ENCODE measurements around the gene SMPD2.

SMPD2 gene

DNA sequence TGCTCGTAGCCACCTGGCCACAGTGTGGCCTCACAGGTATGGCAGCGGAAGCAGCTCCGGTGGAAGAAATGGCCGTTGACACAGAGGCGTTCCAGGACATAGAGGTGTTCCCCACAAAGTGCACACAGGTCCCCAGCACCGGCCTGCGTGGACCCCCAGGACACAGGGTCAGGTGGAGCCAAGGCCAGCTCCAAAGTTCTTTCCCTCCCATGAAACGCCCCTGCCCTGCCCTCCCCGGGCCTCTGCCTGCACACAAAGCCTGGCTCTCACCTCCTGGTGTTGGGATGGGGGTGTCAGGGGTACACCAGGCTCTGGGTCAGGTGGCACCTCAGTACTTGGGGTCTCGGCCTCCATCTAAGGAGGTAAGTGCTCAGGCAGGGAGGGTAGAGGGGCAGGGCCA is 6.6 kb downstream of the SMPD2 start:
- Histone ChIP-seq H3K9ac (ENCODE audit: low read depth, low read length) (no peak overlapping the region), H3K4me1 (ENCODE audit: control insufficient read depth, insufficient read depth, low read length) (no peaks in the 10 kb centered on the region), H3K4me3 (ENCODE audit: low read depth, low read length) (no peak overlapping the region), H3K9me3 (ENCODE audit: control insufficient read depth, insufficient read depth, low read length) (no peaks in the 10 kb centered on the region), H3K36me3 (ENCODE audit: control insufficient read depth, insufficient read depth, low read length) (peaks cover 81% of the 10 kb centered on the region), H3K27ac (ENCODE audit: low read depth, low read length) (no peak overlapping the region), H3K27me3 (ENCODE audit: control insufficient read depth, insufficient read depth, low read length) (no peaks in the 10 kb centered on the region)

- Histone ChIP-seq H3K9ac (ENCODE audit: low read depth, low read length) (no peak overlapping the region), H3K4me3 (ENCODE audit: low read depth, low read length) (no peak overlapping the region), H3K27ac (ENCODE audit: low read depth, low read length) (no peak overlapping the region), H3K36me3 (ENCODE audit: control insufficient read depth, insufficient read depth, low read length) (peaks cover 78% of the 10 kb centered on the region), H3K27me3 (ENCODE audit: control insufficient read depth, insufficient read depth, low read length) (no peaks in the 10 kb centered on the region), H3K9me3 (ENCODE audit: control insufficient read depth, insufficient read depth, low read length) (no peaks in the 10 kb centered on the region), H3K4me1 (ENCODE audit: control insufficient read depth, insufficient read depth, low read length) (no peaks in the 10 kb centered on the region)
Measured at GRCh38 chr6:109447878-109448555, 7.5 kb downstream of the SMPD2 start.

GRCh38 chr6:109448615-109449014 is 8.1 kb downstream of the SMPD2 start:
- H3K27me3 ChIP-seq (ENCODE audit: control insufficient read depth, insufficient read depth, low read length): no peaks in the 10 kb centered on the region
- H3K4me3 ChIP-seq (ENCODE audit: low read depth, low read length): no peak overlapping the region
- no peak overlapping the region for H3K9ac ChIP-seq (ENCODE audit: low read depth, low read length)
- peaks cover 77% of the 10 kb centered on the region for H3K36me3 ChIP-seq (ENCODE audit: control insufficient read depth, insufficient read depth, low read length)
- H3K27ac ChIP-seq (ENCODE audit: low read depth, low read length): no peak overlapping the region
- no peaks in the 10 kb centered on the region for H3K4me1 ChIP-seq (ENCODE audit: control insufficient read depth, insufficient read depth, low read length)
- H3K9me3 ChIP-seq (ENCODE audit: control insufficient read depth, insufficient read depth, low read length): no peaks in the 10 kb centered on the region

GRCh38 chr6:109449064-109449794 is 8.7 kb downstream of the SMPD2 start:
- Histone ChIP-seq H3K27ac (ENCODE audit: low read depth, low read length) (no peak overlapping the region), H3K4me3 (ENCODE audit: low read depth, low read length) (no peak overlapping the region), H3K27me3 (ENCODE audit: control insufficient read depth, insufficient read depth, low read length) (no peaks in the 10 kb centered on the region), H3K9me3 (ENCODE audit: control insufficient read depth, insufficient read depth, low read length) (no peaks in the 10 kb centered on the region), H3K9ac (ENCODE audit: low read depth, low read length) (no peak overlapping the region), H3K4me1 (ENCODE audit: control insufficient read depth, insufficient read depth, low read length) (0 out of 2 replicates have a peak, but pooled peaks cover 3% of the 10 kb centered on the region), H3K36me3 (ENCODE audit: control insufficient read depth, insufficient read depth, low read length) (peaks cover 73% of the 10 kb centered on the region)

DNA sequence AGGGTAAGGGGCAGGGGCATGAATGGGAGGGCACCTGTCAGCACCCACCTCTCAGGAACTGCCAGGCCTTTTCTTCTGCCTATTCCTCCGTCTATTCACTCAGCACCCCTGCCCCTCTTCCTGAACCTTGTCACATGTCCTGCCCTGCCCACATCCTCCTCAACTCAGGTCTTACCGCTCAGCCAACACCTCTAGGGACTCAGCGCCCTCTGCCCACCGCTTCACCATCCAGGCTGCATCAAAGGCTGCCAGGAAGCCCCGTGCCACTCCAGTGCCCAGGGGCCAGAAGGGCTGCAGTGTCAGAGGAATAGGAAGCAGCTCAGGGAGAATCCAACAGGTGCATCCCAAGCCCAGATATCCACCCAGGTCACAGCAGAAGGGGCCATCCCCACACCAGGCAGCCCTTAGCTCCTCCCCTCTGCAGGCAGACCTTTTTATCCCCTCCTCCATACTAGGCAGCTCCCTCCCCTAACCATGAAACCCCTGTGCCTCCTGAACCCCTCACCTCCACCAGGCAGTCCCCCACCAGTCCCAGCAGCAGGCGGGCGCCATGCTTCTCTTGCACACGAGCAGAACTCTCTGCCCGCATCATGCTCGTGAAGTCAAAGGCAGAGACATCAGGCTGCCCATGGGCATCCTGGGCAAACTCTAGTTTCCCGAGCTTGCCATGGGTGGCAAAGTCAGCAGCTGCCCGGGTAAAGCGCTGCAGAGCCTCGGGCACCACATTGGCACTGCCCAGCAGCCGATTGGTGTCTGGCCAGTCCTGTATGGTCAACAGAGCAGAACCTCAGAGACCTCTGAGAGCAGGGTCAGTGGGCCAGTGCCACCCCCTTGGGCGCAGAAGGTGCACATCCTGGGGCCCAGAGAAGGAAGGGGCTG is 9.5 kb downstream of the SMPD2 start:
- H3K4me1 ChIP-seq (ENCODE audit: control insufficient read depth, insufficient read depth, low read length): peaks cover 8% of the 10 kb centered on the region; the same call in 1 of the 2 replicates

DNA sequence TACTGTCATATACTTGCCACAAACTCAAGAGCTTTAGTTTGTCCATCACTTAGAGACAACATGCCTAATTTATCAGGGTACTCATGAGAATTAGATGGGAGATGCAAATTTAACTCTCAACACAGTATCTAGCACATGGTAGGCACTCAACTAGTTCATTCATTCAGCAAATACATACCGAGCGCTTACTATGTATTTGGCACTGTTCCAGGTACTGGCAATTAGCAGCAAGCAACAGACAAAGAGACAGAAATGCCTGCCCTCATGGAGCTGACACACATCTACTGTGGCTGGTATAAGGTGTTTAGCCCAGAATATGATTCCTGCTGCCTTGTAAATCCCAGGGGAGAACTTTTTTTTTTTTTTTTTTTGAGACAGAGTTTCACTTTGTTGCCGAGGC is 10.3 kb downstream of the SMPD2 start:
- peaks cover 57% of the 10 kb centered on the region for H3K36me3 ChIP-seq (ENCODE audit: control insufficient read depth, insufficient read depth, low read length)
- no peaks in the 10 kb centered on the region for H3K9me3 ChIP-seq (ENCODE audit: control insufficient read depth, insufficient read depth, low read length)
- H3K27me3 ChIP-seq (ENCODE audit: control insufficient read depth, insufficient read depth, low read length): no peaks in the 10 kb centered on the region
- H3K4me3 ChIP-seq (ENCODE audit: low read depth, low read length): no peak overlapping the region
- no peak overlapping the region for H3K9ac ChIP-seq (ENCODE audit: low read depth, low read length)
- H3K4me1 ChIP-seq (ENCODE audit: control insufficient read depth, insufficient read depth, low read length): peaks cover 8% of the 10 kb centered on the region; the same call in 1 of the 2 replicates
- H3K27ac ChIP-seq (ENCODE audit: low read depth, low read length): no peak overlapping the region

More for the DNA sequence above, 9.5 kb downstream of the SMPD2 start:
- Histone ChIP-seq H3K27me3 (ENCODE audit: control insufficient read depth, insufficient read depth, low read length) (no peaks in the 10 kb centered on the region), H3K36me3 (ENCODE audit: control insufficient read depth, insufficient read depth, low read length) (peaks cover 65% of the 10 kb centered on the region), H3K27ac (ENCODE audit: low read depth, low read length) (no peak overlapping the region), H3K9ac (ENCODE audit: low read depth, low read length) (no peak overlapping the region), H3K9me3 (ENCODE audit: control insufficient read depth, insufficient read depth, low read length) (no peaks in the 10 kb centered on the region), H3K4me3 (ENCODE audit: low read depth, low read length) (no peak overlapping the region)

GRCh38 chr6:109451376-109451775 is 10.9 kb downstream of the SMPD2 start:
- Histone ChIP-seq H3K4me3 (ENCODE audit: low read depth, low read length) (no peak overlapping the region), H3K9ac (ENCODE audit: low read depth, low read length) (no peak overlapping the region), H3K36me3 (ENCODE audit: control insufficient read depth, insufficient read depth, low read length) (peaks cover 52% of the 10 kb centered on the region)

GRCh38 chr6:109452181-109452580 is 11.7 kb downstream of the SMPD2 start:
- Histone ChIP-seq H3K4me3 (ENCODE audit: low read depth, low read length) (no peak overlapping the region), H3K9me3 (ENCODE audit: control insufficient read depth, insufficient read depth, low read length) (no peaks in the 10 kb centered on the region), H3K4me1 (ENCODE audit: control insufficient read depth, insufficient read depth, low read length) (peaks cover 16% of the 10 kb centered on the region), H3K9ac (ENCODE audit: low read depth, low read length) (no peak overlapping the region), H3K27ac (ENCODE audit: low read depth, low read length) (no peak overlapping the region), H3K36me3 (ENCODE audit: control insufficient read depth, insufficient read depth, low read length) (peaks cover 44% of the 10 kb centered on the region), H3K27me3 (ENCODE audit: control insufficient read depth, insufficient read depth, low read length) (no peaks in the 10 kb centered on the region)

More at GRCh38 chr6:109451376-109451775, 10.9 kb downstream of the SMPD2 start:
- Histone ChIP-seq H3K9me3 (ENCODE audit: control insufficient read depth, insufficient read depth, low read length) (no peaks in the 10 kb centered on the region), H3K4me1 (ENCODE audit: control insufficient read depth, insufficient read depth, low read length) (peaks cover 8% of the 10 kb centered on the region; the same call in 1 of the 2 replicates), H3K27me3 (ENCODE audit: control insufficient read depth, insufficient read depth, low read length) (no peaks in the 10 kb centered on the region), H3K27ac (ENCODE audit: low read depth, low read length) (no peak overlapping the region)

DNA sequence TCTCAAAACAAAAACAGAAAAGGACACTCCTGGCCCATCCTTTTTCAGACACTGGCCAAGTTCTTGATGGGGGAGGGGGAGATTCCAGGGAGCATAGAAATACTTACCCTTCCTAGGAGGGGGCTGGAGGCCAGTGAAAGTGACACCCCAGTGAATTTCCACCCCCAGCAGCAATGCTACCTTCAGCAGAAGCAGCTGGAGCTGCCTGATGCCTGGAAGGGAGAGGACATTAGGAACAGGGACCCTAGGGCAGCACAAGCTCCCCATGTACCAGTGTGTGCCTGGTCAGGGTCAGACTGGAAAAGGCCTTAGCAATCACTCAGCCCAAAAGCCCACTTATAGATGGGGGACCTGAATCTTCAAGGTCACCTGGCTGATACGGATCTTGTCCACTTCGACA is 12.6 kb downstream of the SMPD2 start:
- H3K9ac ChIP-seq (ENCODE audit: low read depth, low read length): no peak overlapping the region
- peaks cover 42% of the 10 kb centered on the region for H3K36me3 ChIP-seq (ENCODE audit: control insufficient read depth, insufficient read depth, low read length)
- no peak overlapping the region for H3K27ac ChIP-seq (ENCODE audit: low read depth, low read length)
- peaks cover 26% of the 10 kb centered on the region for H3K4me1 ChIP-seq (ENCODE audit: control insufficient read depth, insufficient read depth, low read length)
- H3K27me3 ChIP-seq (ENCODE audit: control insufficient read depth, insufficient read depth, low read length): no peaks in the 10 kb centered on the region
- no peak overlapping the region for H3K4me3 ChIP-seq (ENCODE audit: low read depth, low read length)
- no peaks in the 10 kb centered on the region for H3K9me3 ChIP-seq (ENCODE audit: control insufficient read depth, insufficient read depth, low read length)

DNA sequence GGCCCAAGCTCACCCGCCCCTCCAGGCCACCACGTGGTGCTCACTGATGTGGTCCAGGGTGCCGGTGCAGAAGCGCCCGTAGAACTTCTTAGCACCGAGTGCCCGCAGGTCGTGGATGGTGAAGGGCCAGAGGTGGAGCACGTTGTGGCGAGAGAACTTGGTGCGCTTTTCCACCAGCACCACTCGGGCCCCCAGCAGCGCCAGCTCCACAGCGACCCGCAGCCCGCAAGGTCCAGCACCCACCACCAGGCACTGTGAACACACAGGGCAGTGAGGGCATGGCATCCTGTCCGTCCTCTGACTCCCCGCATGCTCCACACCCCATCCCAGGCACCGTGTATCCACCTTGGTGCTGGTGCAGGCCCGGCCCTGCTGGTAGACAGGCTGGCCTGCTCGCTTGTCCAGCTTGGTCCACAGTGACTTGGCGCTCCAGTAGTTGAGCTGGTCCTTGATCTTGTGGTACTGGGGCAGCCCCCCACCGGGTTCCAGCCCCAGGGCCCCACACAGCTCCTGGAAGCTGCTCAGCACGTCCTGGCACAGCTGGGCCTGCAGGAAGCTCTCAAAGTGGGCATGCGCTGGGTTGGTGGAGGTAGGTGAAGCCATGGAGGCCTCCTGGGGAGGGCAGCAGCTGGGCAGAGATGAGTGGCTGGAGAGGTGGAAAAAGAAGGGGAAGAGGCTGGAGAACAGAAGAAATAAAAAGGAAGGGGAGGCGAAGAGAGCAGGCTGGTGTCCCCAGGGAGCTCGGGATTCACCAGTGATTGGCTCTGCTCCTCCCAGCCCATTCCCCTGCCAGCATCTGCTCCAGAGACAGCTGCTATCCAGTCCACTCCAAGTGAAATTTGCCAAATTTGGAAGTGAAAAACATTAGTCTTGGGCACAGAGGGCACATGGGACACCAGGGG is 13.3 kb downstream of the SMPD2 start:
- Histone ChIP-seq H3K9me3 (ENCODE audit: control insufficient read depth, insufficient read depth, low read length) (no peaks in the 10 kb centered on the region), H3K4me3 (ENCODE audit: low read depth, low read length) (peak overlapping the region; percentile 94; the same call in 1 of the 2 replicates), H3K9ac (ENCODE audit: low read depth, low read length) (no peak overlapping the region), H3K27ac (ENCODE audit: low read depth, low read length) (no peak overlapping the region), H3K36me3 (ENCODE audit: control insufficient read depth, insufficient read depth, low read length) (peaks cover 35% of the 10 kb centered on the region), H3K4me1 (ENCODE audit: control insufficient read depth, insufficient read depth, low read length) (peaks cover 26% of the 10 kb centered on the region), H3K27me3 (ENCODE audit: control insufficient read depth, insufficient read depth, low read length) (no peaks in the 10 kb centered on the region)

Data from HUES48 (cell line).